IMR-90 (cell line): ENCODE measurements around the gene PMIS2.

Experiments used
- BHLHE40 ChIP-seq: fragments of 150-350 bp; IDR thresholded peaks from 2 replicates; pipeline ENCODE4 v1.6.1; 2016; ENCODE audit warnings: mild to moderate bottlenecking, low read depth, low read length
- CEBPB ChIP-seq: IDR thresholded peaks from 2 replicates; pipeline ENCODE4 v1.6.1; 2012; ENCODE audit warnings: low read depth, low read length, improper control_type of control experiment
- CHD1 ChIP-seq: IDR thresholded peaks from 2 replicates; pipeline ENCODE4 v1.6.1; 2012; ENCODE audit warnings: low read depth, low read length, improper control_type of control experiment
- CTCF ChIP-seq: conservative IDR thresholded peaks from 2 replicates; pipeline ENCODE4 v1.5.1; 2012; ENCODE audit warnings: mild to moderate bottlenecking, low read depth, low read length, improper control_type of control experiment
- FOS ChIP-seq: fragments of 150-350 bp; IDR thresholded peaks from 2 replicates; pipeline ENCODE4 v1.6.1; 2016; ENCODE audit warnings: low read depth, low read length
- MAZ ChIP-seq: IDR thresholded peaks from 2 replicates; pipeline ENCODE4 v1.6.1; 2012; ENCODE audit warnings: low read depth, mild to moderate bottlenecking, low read length, improper control_type of control experiment, moderate library complexity, borderline replicate concordance
- POLR2A ChIP-seq: IDR thresholded peaks from 2 replicates; pipeline ENCODE4 v1.6.1; 2012; ENCODE audit warnings: mild to moderate bottlenecking, low read depth, low read length
- RAD21 ChIP-seq: IDR thresholded peaks from 2 replicates; pipeline ENCODE4 v1.6.1; 2012; ENCODE audit warnings: low read length, improper control_type of control experiment
- SMC3 ChIP-seq: fragments of 150-350 bp; IDR thresholded peaks from 2 replicates; pipeline ENCODE4 v1.6.1; 2016; ENCODE audit warnings: low read depth, mild to moderate bottlenecking, antibody characterized with exemption, low read length, moderate library complexity
- TF ChIP-seq, protein P1 (sequence below): fragments of 150-350 bp; IDR thresholded peaks from 2 replicates; pipeline ENCODE4 v1.6.1; 2017; ENCODE audit warnings: mild to moderate bottlenecking, antibody characterized with exemption, low read length, low read depth
- TF ChIP-seq, protein P2 (sequence below): fragments of 150-350 bp; IDR thresholded peaks from 2 replicates; pipeline ENCODE4 v1.6.1; 2016; ENCODE audit warnings: low read depth, mild to moderate bottlenecking, low read length, moderate library complexity, borderline replicate concordance

DNA sequence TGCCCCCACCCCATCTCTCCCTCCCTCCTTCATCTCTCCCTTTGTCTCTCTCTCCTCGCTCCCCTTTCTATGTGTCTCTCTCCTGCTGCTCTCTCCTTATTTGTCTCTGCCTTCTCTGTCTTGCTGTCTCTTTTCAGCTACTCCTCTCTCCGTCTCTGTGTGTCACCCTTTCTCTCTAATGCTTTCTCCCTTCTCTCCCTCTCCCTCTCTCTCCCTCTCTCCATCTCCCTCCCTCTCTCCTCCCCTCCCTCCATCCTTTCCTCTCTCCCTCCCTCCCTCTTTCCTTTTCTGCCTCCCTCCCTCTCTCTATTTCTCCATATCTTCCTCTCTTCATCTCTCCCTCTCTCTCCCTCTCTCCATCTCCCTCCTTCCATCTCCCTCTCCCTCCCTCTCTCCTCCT, 23.2 kb upstream of the PMIS2 start:
- no peak for TF ChIP-seq POLR2A
- TF ChIP-seq CTCF, result no peak
- no peak for TF ChIP-seq MAZ
- TF ChIP-seq, protein P1, sequence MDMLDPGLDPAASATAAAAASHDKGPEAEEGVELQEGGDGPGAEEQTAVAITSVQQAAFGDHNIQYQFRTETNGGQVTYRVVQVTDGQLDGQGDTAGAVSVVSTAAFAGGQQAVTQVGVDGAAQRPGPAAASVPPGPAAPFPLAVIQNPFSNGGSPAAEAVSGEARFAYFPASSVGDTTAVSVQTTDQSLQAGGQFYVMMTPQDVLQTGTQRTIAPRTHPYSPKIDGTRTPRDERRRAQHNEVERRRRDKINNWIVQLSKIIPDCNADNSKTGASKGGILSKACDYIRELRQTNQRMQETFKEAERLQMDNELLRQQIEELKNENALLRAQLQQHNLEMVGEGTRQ, result no peak
- TF ChIP-seq FOS, result no peak
- no peak for TF ChIP-seq RAD21
- no peak for TF ChIP-seq CHD1
- no peak for TF ChIP-seq CEBPB
- no peak for TF ChIP-seq BHLHE40
- TF ChIP-seq, protein P2, sequence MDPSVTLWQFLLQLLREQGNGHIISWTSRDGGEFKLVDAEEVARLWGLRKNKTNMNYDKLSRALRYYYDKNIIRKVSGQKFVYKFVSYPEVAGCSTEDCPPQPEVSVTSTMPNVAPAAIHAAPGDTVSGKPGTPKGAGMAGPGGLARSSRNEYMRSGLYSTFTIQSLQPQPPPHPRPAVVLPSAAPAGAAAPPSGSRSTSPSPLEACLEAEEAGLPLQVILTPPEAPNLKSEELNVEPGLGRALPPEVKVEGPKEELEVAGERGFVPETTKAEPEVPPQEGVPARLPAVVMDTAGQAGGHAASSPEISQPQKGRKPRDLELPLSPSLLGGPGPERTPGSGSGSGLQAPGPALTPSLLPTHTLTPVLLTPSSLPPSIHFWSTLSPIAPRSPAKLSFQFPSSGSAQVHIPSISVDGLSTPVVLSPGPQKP, result no peak
- no peak for TF ChIP-seq SMC3
